Measurements from ENCODE around the gene KCTD21.

DNA sequence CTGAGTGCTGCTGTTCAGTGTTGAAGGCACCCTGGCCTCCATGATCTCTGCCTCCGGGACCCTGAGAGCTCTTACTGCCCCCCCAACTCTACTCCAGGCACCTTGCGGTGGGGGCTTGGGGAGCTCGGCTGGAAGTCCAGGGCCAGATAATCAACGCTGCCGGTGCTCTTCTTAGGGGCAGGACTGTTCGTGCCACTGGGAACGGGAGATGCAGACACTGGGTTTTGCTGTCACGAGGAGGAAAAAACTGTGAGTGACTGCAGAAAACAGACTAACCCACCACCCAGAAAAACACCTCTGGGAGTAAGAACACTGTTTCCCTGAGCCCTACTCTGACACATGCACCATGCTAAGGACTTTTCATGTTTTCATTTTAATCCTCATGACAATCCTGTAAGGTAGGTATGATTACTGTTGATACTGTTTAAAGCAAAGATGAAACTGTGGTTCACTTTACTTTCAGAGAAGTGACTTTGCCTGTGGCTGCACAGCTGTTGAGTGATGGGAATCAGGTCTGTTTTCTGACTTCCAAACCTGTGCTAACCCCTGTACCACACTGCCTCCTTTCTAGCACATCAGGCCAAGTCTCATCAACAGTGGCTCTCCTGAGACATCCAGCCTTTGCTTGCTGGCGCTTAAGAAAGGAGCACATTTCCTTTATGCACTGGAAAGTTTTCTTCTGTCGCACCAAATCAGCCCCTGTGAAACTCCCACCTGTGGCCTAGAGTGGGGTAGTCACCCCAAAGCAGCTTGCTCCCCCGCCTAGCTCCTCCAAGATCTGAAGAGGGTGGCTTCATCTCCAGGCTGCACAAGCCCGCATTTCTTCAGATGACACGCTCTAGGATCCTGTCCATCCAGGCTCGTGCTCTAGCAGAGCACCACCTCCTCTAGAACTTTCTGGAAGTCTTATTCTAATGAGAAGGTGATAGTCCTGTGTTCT, 32.1 kb upstream of the KCTD21 start:
- no peak for TF ChIP-seq POLR2A (IDR thresholded peaks at IDR 0.05; ENCODE audit: low read depth, low read length)
- no peak for TF ChIP-seq POLR2AphosphoS5 (IDR thresholded peaks at IDR 0.05; ENCODE audit: low read depth, low read length)
- TF ChIP-seq TAF1 (IDR thresholded peaks at IDR 0.05; ENCODE audit: borderline replicate concordance, low read depth, low read length) = no peak
